ENCODE measurements around the gene NBPF12. TPM values are rescaled to one million over a fixed set of nuclear protein-coding genes. Genes with fewer than 3 reads are reported as not detected.
"Not testable (repeated sequence)": the region's sequence is repeated elsewhere in the genome, so short reads cannot be mapped to it uniquely, and the experiment has no call there.

NBPF12 gene
- 10 to 100 TPM; 16.4 to 21.2 (median 19.5) TPM for polyA plus RNA-seq (ENCODE audit: insufficient read length in 3 of 3)

- peak; percentile 50 to 60 (median 53) for DNase-seq (ENCODE audit: low read depth in 3 of 3, low spot score in 2 of 3)
Observed at GRCh38 chr1:146938242-146938902, at the start of gene NBPF12. Gene NBPF12, plus strand, starts transcription at chr1:146938324. Its CDS starts 21,820 bp downstream, at chr1:146960144.

- not testable (repeated sequence) for DNase-seq (ENCODE audit: low read depth in 3 of 3, low spot score in 2 of 3)
Observed at GRCh38 chr1:146891355-146891754, 46.8 kb upstream of the NBPF12 start.

GRCh38 chr1:146892331-146892730 is 45.8 kb upstream of the NBPF12 start:
- not testable (repeated sequence) for DNase-seq (ENCODE audit: low read depth in 3 of 3, low spot score in 2 of 3)

- DNase-seq (ENCODE audit: low read depth in 3 of 3, low spot score in 2 of 3), result not testable (repeated sequence)
Observed at GRCh38 chr1:146907565-146908261, 30.4 kb upstream of the NBPF12 start.

- not testable (repeated sequence) for DNase-seq (ENCODE audit: low read depth in 3 of 3, low spot score in 2 of 3)
Observed at GRCh38 chr1:146912975-146913374, 25.1 kb upstream of the NBPF12 start.

GRCh38 chr1:146920811-146921210 is 17.3 kb upstream of the NBPF12 start:
- DNase-seq (ENCODE audit: low read depth in 3 of 3, low spot score in 2 of 3), result not testable (repeated sequence)

- not testable (repeated sequence) for DNase-seq (ENCODE audit: low read depth in 3 of 3, low spot score in 2 of 3)
Observed at GRCh38 chr1:146922614-146923013, 15.5 kb upstream of the NBPF12 start.

GRCh38 chr1:146924106-146924505 is 14.0 kb upstream of the NBPF12 start:
- not testable (repeated sequence) for DNase-seq (ENCODE audit: low read depth in 3 of 3, low spot score in 2 of 3)

GRCh38 chr1:146926413-146926812 is 11.7 kb upstream of the NBPF12 start:
- DNase-seq (ENCODE audit: low read depth in 3 of 3, low spot score in 2 of 3), result not testable (repeated sequence)

- DNase-seq (ENCODE audit: low read depth in 3 of 3, low spot score in 2 of 3), result not testable (repeated sequence)
Observed at GRCh38 chr1:146930225-146930624, 7.9 kb upstream of the NBPF12 start.

GRCh38 chr1:146934390-146935223 is 3.5 kb upstream of the NBPF12 start:
- not testable (repeated sequence) for DNase-seq (ENCODE audit: low read depth in 3 of 3, low spot score in 2 of 3)

- DNase-seq (ENCODE audit: low read depth in 3 of 3, low spot score in 2 of 3), result not testable (repeated sequence)
Observed at GRCh38 chr1:146937462-146937861, 662 bp upstream of the NBPF12 start.

- DNase-seq (ENCODE audit: low read depth in 3 of 3, low spot score in 2 of 3), result not testable (repeated sequence)
Observed at GRCh38 chr1:146938927-146939786, 1.0 kb downstream of the NBPF12 start.

GRCh38 chr1:146940293-146940692 is 2.2 kb downstream of the NBPF12 start:
- not testable (repeated sequence) for DNase-seq (ENCODE audit: low read depth in 3 of 3, low spot score in 2 of 3)

- not testable (repeated sequence) for DNase-seq (ENCODE audit: low read depth in 3 of 3, low spot score in 2 of 3)
Observed at GRCh38 chr1:146943342-146943886, 5.3 kb downstream of the NBPF12 start.

GRCh38 chr1:146948127-146948526 is 10.0 kb downstream of the NBPF12 start:
- not testable (repeated sequence) for DNase-seq (ENCODE audit: low read depth in 3 of 3, low spot score in 2 of 3)

GRCh38 chr1:146964340-146964739 is 26.2 kb downstream of the NBPF12 start:
- DNase-seq (ENCODE audit: low read depth in 3 of 3, low spot score in 2 of 3), result not testable (repeated sequence)

- DNase-seq (ENCODE audit: low read depth in 3 of 3, low spot score in 2 of 3), result not testable (repeated sequence)
Observed at GRCh38 chr1:146966351-146966750, 28.2 kb downstream of the NBPF12 start.

GRCh38 chr1:146970656-146971055 is 32.5 kb downstream of the NBPF12 start:
- DNase-seq (ENCODE audit: low read depth in 3 of 3, low spot score in 2 of 3), result not testable (repeated sequence)

- not testable (repeated sequence) for DNase-seq (ENCODE audit: low read depth in 3 of 3, low spot score in 2 of 3)
Observed at GRCh38 chr1:146972681-146973080, 34.6 kb downstream of the NBPF12 start.

All from right renal cortex interstitium (tissue), 3 donors.